ENCODE measurements around the gene SNX11.

SNX11 gene

GRCh38 chr17:48084932-48085331 lies 22.6 kb upstream of the SNX11 start:
- in situ Hi-C loops (cut with HindIII; ENCODE audit: low pct_ligation_motif_present, low sequenced_read_pairs) = no loop called here
- TF ChIP-seq CTCF (IDR thresholded peaks at IDR 0.05; ENCODE audit: low read depth, low read length, missing control alignments) = no peak

GRCh38 chr17:48093341-48094045 lies 14.1 kb upstream of the SNX11 start:
- no peak for DNase-seq
- no peaks in the 10 kb centered on the region for H3K27me3 ChIP-seq (replicated peaks)

More at GRCh38 chr17:48084932-48085331, 22.6 kb upstream of the SNX11 start:
- H3K27me3 ChIP-seq (replicated peaks) = no peaks in the 10 kb centered on the region
- no peak for DNase-seq
- H3K4me3 ChIP-seq (ENCODE audit: low read depth, low read length) = no peak overlapping the region
- H3K36me3 ChIP-seq (replicated peaks) = no peaks in the 10 kb centered on the region
- H3K27ac ChIP-seq = no peak overlapping the region

GRCh38 chr17:48095611-48096010 lies 12.0 kb upstream of the SNX11 start:
- no peak for TF ChIP-seq CTCF (IDR thresholded peaks at IDR 0.05; ENCODE audit: low read depth, low read length, missing control alignments)
- no peak overlapping the region for H3K27ac ChIP-seq
- H3K27me3 ChIP-seq (replicated peaks) = no peaks in the 10 kb centered on the region
- peaks cover 2% of the 10 kb centered on the region for H3K36me3 ChIP-seq (replicated peaks)
- in situ Hi-C loops (cut with HindIII; ENCODE audit: low pct_ligation_motif_present, low sequenced_read_pairs) = no loop called here
- DNase-seq = no peak
- no peak overlapping the region for H3K4me3 ChIP-seq (ENCODE audit: low read depth, low read length)

More at GRCh38 chr17:48093341-48094045, 14.1 kb upstream of the SNX11 start:
- Histone ChIP-seq H3K27ac (no peak overlapping the region), H3K4me3 (ENCODE audit: low read depth, low read length) (no peak overlapping the region), H3K36me3 (replicated peaks) (peaks cover 2% of the 10 kb centered on the region)
- in situ Hi-C loops (cut with HindIII; ENCODE audit: low pct_ligation_motif_present, low sequenced_read_pairs) = no loop called here
- no peak for TF ChIP-seq CTCF (IDR thresholded peaks at IDR 0.05; ENCODE audit: low read depth, low read length, missing control alignments)

GRCh38 chr17:48100160-48100559 lies 7.4 kb upstream of the SNX11 start:
- in situ Hi-C loops (cut with HindIII; ENCODE audit: low pct_ligation_motif_present, low sequenced_read_pairs) = no loop called here
- no peaks in the 10 kb centered on the region for H3K27me3 ChIP-seq (replicated peaks)
- peak; percentile 6 for DNase-seq
- no peak for TF ChIP-seq CTCF (IDR thresholded peaks at IDR 0.05; ENCODE audit: low read depth, low read length, missing control alignments)
- no peaks in the 10 kb centered on the region for H3K36me3 ChIP-seq (replicated peaks)
- peak overlapping the region; percentile 58 for H3K27ac ChIP-seq
- peak overlapping the region; percentile 90 for H3K4me3 ChIP-seq (ENCODE audit: low read depth, low read length)

- Histone ChIP-seq H3K36me3 (replicated peaks) (no peaks in the 10 kb centered on the region), H3K27ac (peak overlapping the region; percentile 58), H3K4me3 (ENCODE audit: low read depth, low read length) (peak overlapping the region; percentile 90), H3K27me3 (replicated peaks) (no peaks in the 10 kb centered on the region)
- peak; percentile 44 for DNase-seq
- in situ Hi-C loops (cut with HindIII; ENCODE audit: low pct_ligation_motif_present, low sequenced_read_pairs) = no loop called here
- TF ChIP-seq CTCF (IDR thresholded peaks at IDR 0.05; ENCODE audit: low read depth, low read length, missing control alignments) = no peak
These were observed 7.0 kb upstream of the SNX11 start for GRCh38 chr17:48100591-48101011.
